ENCODE measurements around the gene EBF4. TPM values are rescaled to one million over a fixed set of nuclear protein-coding genes. Genes with fewer than 3 reads are reported as not detected.
A peak's percentile ranks its signal among the peaks of the same experiment; 100 is the strongest.

EBF4 gene
- total and polyA plus RNA-seq, 2 of the 8 experiments (the other 6 are each of a cell fraction or from before 2014, with no cell fraction given): 1.2 to 2.9 TPM

DNA sequence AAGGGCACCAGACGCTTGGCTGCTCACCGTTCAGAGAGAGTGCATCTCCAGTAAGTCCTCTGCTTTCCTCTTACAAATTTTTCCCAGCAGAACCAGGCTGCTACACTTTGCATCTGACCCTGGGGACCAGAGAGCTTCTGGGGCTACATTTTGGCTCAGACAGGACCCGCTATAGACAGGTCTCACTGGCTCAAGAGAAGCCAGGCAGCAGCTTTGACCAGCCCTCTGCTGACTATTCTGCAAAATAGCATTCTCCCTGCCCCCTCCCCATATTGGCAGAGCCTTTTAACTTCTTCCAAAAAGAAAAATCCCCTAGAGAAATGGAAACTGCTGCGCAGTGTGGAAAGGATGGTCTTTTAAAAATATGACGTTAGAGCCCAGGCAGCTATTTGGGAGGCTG is 70.6 kb downstream of the EBF4 start:
- FAIRE-seq: no peak
- CTCF ChIA-PET (ENCODE audit: partially characterized antibody): interaction anchor here (0.7 to 3.5 kb wide), 9 partner anchors 10 to 102 kb away, joined by 3 to 23 read pairs (median 6); no protein-coding TSS in a partner anchor
- H4K8ac ChIP-seq (ENCODE audit: extremely low read depth, insufficient read depth, low read length): no peak overlapping the region
- no peak overlapping the region for H2BK5ac ChIP-seq (ENCODE audit: low read depth, low read length)
- no peak overlapping the region for H2BK120ac ChIP-seq (replicated peaks; ENCODE audit: low read depth, low read length)
- no peaks in the 10 kb centered on the region for H3K9me3 ChIP-seq (ENCODE audit: insufficient read depth in 2 of 2, low read depth in 1 of 2, low read length in 1 of 2)
- no peak overlapping the region for H3K27ac ChIP-seq (ENCODE audit: low read depth, low read length)
- H3K4me1 ChIP-seq (replicated peaks in 1 of 4; ENCODE audit: control insufficient read depth in 3 of 4, insufficient read depth in 4 of 4, low read length in 3 of 4): peaks cover 0 to 16% (median 9%) of the 10 kb centered on the region in 4 experiments
- H2AK5ac ChIP-seq (ENCODE audit: low read depth, low read length): no peak overlapping the region
- no peak overlapping the region for H2BK20ac ChIP-seq (ENCODE audit: low read length)
- H3K36me3 ChIP-seq (ENCODE audit: control insufficient read depth in 2 of 4, insufficient read depth in 4 of 4, low read length in 3 of 4): no peaks in the 10 kb centered on the region
- peaks cover 3% of the 10 kb centered on the region; the same call in 1 of the 2 replicates for H3K23me2 ChIP-seq (ENCODE audit: low read depth, low read length)
- no peak overlapping the region for H3K18ac ChIP-seq (ENCODE audit: extremely low read depth, low read length)
- no peak overlapping the region for H2BK15ac ChIP-seq (ENCODE audit: low read length)
- WGBS, 2 experiments (ENCODE audit: extremely low coverage in 1 of 2, insufficient coverage in 1 of 2, insufficient read length in 1 of 2, insufficient replicate concordance in 2 of 2, low coverage in 1 of 2, low lambda C conversion rate in 2 of 2, missing lambda C conversion rate in 1 of 2): 64% methylated on average over 5 of the region's 5 CpGs; no CpG with 5 or more reads in 1 of the 2 experiments
- no peak overlapping the region for H2BK12ac ChIP-seq (ENCODE audit: low read depth, low read length)
- no peak overlapping the region for H2AFZ ChIP-seq (ENCODE audit: low read length)
- no peak overlapping the region for H4K5ac ChIP-seq (ENCODE audit: insufficient read length, low read depth, low read length)
- no peak overlapping the region for H3K23ac ChIP-seq (ENCODE audit: insufficient read length)
- H3K4me3 ChIP-seq (ENCODE audit: extremely low read depth in 1 of 4, insufficient read depth in 2 of 4, low read depth in 3 of 4, low read length in 4 of 4): no peak overlapping the region
- peaks cover 0 to 5% (median 0%) of the 10 kb centered on the region in 4 experiments; a peak in 2 of 7 replicates for H3K27me3 ChIP-seq (replicated peaks in 1 of 4; ENCODE audit: control insufficient read depth in 3 of 4, extremely low read depth in 1 of 4, insufficient read depth in 3 of 4, low read length in 3 of 4)
- POLR2A ChIA-PET (ENCODE audit: partially characterized antibody): no interaction called here
- H3K56ac ChIP-seq (replicated peaks; ENCODE audit: insufficient read length, low read depth, low read length): no peak overlapping the region
- no peaks in the 10 kb centered on the region for H4K20me1 ChIP-seq (replicated peaks in 1 of 2; ENCODE audit: control insufficient read depth in 1 of 2, insufficient read depth in 2 of 2, low read length in 2 of 2)
- H3K79me2 ChIP-seq (ENCODE audit: control insufficient read depth in 1 of 2, insufficient read depth in 2 of 2, low read length in 2 of 2): no peaks in the 10 kb centered on the region
- H4K91ac ChIP-seq (replicated peaks; ENCODE audit: insufficient read length, low read length): no peak overlapping the region
- TF ChIP-seq, protein P1, sequence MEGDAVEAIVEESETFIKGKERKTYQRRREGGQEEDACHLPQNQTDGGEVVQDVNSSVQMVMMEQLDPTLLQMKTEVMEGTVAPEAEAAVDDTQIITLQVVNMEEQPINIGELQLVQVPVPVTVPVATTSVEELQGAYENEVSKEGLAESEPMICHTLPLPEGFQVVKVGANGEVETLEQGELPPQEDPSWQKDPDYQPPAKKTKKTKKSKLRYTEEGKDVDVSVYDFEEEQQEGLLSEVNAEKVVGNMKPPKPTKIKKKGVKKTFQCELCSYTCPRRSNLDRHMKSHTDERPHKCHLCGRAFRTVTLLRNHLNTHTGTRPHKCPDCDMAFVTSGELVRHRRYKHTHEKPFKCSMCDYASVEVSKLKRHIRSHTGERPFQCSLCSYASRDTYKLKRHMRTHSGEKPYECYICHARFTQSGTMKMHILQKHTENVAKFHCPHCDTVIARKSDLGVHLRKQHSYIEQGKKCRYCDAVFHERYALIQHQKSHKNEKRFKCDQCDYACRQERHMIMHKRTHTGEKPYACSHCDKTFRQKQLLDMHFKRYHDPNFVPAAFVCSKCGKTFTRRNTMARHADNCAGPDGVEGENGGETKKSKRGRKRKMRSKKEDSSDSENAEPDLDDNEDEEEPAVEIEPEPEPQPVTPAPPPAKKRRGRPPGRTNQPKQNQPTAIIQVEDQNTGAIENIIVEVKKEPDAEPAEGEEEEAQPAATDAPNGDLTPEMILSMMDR (IDR thresholded peaks at IDR 0.05; ENCODE audit: control extremely low read depth in 1 of 3, insufficient read depth in 1 of 3, low read depth in 1 of 3, low read length in 3 of 3): peak in 2 of 3 experiments; percentile 4 to 13; a peak in 1 of 4 replicates
- no peak for TF ChIP-seq JUN (IDR thresholded peaks at IDR 0.05; ENCODE audit: low read depth, low read length)
- peak in 1 of 2 experiments; percentile 12; a peak in 1 of 4 replicates for TF ChIP-seq RAD21 (IDR thresholded peaks at IDR 0.05 in 1 of 2, conservative IDR thresholded peaks at IDR 0.05 in 1 of 2; ENCODE audit: low read depth in 2 of 2, low read length in 2 of 2)
- H3K4ac ChIP-seq (replicated peaks; ENCODE audit: insufficient read length, low read depth, low read length): no peak overlapping the region
- DNase-seq (ENCODE audit: low read depth in 1 of 2, low spot score in 2 of 2): no peak
- H3K79me1 ChIP-seq (ENCODE audit: low read depth, low read length): no peaks in the 10 kb centered on the region
- no peak overlapping the region for H3K4me2 ChIP-seq (ENCODE audit: insufficient read depth in 1 of 2, low read depth in 2 of 2, low read length in 2 of 2)
- no peak overlapping the region for H3K9ac ChIP-seq (replicated peaks in 1 of 4; ENCODE audit: extremely low read depth in 1 of 4, low read depth in 3 of 4, low read length in 3 of 4)
- no peak overlapping the region for H3K14ac ChIP-seq (ENCODE audit: insufficient read length)

All from H1 (cell line).